GM18517 (cell line): ENCODE data around the gene BRINP2.

Source experiments
- ATAC-seq: cut with Tn5 transposase; IDR thresholded peaks from one replicate; pipeline ENCODE4 v1.9.1; 2021; ENCODE audit warnings: mild to moderate bottlenecking, moderate library complexity; ENCODE audit not compliant: unreplicated experiment

Gene BRINP2

DNA sequence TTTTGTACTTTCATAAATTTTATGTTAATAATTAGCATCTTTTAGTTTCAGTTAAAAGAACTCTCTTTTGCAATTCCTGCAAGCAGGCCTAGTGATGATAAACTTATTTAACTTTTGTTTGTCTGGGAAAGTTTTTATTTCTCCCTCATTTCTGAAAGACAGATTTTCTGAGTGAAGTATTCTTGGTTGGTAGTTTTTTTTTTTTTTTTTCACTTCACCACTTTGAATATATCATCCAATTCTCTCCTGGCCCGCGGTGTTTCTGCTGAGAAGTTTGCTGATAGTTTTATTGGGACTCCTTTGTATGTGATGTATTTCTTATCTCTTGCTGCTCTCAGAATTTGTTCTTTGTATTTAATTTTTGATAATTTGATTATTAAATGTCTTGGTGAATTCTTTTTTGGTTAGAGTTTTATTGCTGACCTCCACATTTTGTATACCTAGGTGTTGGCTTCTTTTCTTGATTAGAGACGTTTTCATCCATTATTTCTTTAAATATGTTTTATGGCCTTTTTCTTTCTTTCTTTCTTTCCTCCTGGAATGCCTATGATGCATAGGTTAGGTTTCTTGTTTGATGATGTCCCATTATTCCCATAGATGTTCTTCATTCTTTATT, 45.9 kb downstream of the BRINP2 start:
- ATAC-seq, result no peak

DNA sequence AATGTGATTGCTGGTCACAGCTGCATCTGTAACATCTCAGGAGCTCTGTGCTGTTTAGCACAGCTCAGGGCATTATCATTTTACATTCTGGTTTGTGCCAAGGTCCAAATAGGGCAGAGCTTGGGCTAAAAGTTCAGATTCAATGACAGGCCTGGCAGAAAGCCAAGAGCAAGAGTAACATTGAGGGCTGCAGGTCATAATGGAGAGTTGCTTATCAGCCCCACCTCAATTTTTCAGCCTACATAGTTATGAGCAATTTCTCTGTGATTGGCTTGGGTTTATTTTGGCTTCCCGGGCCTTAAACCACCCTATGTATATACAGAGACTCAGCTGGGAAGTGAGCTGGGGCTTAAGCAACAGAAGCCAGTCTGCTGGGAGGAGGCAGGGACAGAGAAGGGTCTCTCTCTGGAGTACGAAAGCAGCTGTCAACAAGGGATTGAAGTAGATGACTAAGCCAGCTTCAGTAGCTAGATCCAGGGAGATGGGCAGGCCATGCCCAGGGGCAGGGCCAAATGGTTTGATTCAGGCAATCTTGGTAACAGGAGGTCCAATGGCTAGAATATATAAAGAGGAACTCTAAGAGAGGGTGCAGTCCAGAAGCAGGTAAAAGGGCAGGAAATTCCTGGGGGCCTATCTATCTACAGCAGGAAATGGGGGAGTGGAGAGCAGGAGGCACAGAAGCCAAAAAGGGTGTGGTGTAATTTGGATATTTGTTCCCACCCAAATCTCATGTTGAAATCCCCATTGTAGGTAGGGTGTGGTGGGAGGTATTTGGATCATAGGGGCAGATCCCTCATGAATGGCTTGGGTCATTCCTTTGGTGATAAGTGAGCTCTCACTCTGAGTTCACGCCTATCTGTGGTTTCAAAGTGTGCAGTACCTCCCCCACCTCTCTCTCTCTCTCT, 49.0 kb downstream of the BRINP2 start:
- no peak for ATAC-seq

- ATAC-seq, result no peak
Observed at GRCh38 chr1:177223359-177223758, 52.6 kb downstream of the BRINP2 start.

- no peak for ATAC-seq
Observed at GRCh38 chr1:177227978-177228692, 57.4 kb downstream of the BRINP2 start.

DNA sequence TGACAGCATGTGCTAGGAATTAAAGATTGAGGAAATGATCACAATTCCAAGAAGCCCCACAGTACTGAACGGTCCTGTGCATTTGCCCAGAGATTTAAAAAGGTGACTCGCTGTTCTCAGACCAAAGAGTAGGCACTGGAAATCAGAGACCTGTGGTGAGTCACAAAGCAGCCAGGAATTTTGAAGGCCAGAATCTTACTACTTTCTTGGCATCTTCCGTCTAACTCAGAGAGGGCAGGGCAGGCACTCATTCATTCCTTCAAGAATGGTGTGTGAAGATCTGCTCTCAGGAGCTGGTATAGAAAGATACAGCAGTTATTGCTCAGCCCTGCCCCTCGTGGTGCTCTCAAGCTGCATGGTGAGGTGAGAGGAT, 57.9 kb downstream of the BRINP2 start:
- no peak for ATAC-seq

- ATAC-seq, result no peak
Observed at GRCh38 chr1:177229781-177230180, 59.0 kb downstream of the BRINP2 start.

GRCh38 chr1:177230228-177231016, 59.7 kb downstream of the BRINP2 start:
- no peak for ATAC-seq

DNA sequence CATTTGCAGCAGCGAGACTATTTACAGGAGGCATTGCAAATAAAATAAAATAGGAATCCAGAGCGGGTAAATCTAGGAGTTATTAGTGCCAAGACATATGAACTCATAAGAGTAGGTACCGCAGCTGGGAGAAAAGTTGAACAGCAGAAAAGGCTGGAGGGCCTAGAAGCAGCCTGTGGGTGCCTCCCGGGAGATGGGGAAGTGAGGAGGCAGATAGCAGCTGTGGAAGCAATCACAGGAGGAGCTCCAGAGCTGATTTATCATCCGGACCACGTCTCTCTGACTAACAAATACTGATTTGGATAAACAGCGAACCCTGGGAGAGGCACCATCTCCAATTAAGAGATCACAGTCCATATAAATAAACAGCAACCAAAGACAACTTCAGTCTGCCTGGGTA, 64.6 kb downstream of the BRINP2 start:
- no peak for ATAC-seq

DNA sequence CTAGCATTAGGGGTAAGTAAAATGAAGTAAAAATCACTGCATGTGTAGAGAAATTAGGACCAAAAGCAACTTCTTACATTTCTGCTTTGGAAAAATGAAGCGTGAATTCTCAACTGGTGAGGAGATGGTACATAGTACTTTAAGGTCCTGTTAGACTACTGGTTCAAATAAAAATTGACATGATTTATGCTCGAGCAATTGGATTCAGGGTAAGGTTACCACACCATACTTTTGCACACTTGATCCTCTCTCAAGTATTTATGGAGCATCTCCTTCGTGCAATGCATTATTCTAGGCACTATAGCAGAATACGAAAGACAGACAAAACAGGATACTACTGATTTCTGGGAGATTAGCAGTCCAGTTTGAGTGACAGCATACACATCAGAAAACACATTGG, 66.2 kb downstream of the BRINP2 start:
- ATAC-seq, result no peak

DNA sequence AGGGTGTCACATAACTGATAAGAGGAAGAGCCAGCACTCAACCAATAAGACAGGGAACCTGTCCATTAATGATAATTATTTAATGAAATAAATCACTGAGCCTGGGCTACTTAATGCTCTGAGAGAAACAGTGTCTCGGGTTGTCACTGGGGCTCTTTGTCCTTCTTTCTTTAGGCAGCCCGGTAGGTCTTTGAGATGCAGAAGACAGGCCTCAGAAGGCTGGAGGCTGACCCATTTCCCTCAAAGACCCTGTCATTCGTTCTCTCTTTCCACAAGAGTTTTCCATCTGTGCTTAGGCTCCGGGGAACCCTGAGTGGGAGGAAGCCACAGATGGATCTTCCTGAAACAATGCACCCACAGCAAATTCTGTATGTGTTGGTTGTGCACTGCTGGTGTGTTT, 68.2 kb downstream of the BRINP2 start:
- ATAC-seq, result no peak

DNA sequence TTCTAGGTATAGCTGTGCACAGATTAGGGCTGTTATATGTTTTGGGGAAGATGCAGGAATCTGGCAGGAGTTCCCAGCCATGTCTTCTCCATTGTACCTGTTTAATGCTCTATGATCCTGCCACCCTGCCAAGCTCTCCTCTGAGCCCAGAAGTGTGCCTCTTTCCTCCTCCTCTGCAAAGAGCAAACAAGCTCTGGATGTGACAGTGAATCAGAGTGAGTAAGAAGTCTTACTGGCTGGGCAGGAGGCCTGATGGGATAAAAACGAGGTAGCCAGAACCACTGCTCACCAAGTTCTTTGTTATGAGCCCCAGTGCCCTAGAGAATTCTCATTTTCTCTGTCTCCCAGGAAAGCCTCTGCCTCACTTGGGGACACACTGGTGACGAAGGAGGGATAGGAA, 69.0 kb downstream of the BRINP2 start:
- no peak for ATAC-seq

DNA sequence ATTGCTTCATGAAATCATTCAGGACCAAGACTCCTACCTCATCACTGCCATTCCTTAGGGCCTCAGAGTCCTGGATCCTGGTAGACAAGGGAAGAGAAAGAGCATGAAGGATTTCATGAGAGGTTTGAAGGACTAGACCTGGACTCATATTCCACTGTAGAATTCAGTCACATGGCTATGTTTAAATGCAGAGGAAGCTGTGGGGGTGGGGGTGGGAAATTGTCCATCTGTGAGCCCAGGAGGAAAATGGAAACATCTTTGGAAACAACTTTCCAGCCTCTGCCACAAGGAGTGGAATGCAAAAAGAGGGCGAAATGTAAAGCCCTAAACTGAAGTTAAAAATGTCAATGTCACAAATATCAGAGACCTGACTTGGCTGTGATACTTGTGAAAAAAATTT, 73.0 kb downstream of the BRINP2 start:
- no peak for ATAC-seq

DNA sequence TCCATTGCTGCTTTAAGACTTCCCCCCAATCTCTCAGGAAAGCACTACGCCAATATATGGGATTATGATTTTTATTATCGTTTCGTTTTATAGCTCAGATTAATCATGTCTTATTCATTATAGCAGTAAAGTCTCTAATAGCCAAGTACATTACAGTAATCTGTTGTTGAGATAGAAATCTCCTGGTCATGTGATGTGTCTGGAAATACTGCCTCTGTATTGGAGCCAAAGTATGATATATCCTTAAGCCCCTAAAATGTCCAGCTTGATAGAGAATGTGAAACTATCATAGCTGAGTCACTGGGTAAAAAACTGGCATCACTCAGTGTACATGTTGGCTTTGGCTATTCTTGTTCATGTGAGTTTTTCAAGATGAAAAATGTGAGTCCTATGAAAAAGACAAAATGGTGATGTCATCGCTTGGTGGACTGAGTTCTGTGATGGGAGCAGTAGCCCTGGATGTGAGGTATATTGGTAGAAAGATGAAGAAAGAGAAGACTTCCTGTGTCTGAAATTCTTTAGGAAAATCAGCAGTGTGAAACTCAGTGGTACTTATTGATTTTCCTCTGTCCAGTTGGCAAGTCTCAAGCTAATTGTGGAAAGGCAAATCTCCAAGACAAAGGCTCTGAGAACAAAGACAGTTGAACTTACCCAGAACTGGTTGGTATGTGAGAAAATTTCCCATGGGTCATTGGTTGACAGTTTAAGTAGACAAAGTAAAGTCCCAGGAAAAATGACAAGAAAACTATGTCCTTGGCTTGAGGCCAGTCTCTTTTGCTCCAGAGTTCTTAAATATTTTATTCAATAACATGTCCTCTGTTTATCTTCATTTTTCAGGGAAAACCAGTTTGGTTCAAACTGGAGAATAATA, 76.2 kb downstream of the BRINP2 start:
- no peak for ATAC-seq

- ATAC-seq, result no peak
Observed at GRCh38 chr1:177247623-177248176, 76.9 kb downstream of the BRINP2 start.

DNA sequence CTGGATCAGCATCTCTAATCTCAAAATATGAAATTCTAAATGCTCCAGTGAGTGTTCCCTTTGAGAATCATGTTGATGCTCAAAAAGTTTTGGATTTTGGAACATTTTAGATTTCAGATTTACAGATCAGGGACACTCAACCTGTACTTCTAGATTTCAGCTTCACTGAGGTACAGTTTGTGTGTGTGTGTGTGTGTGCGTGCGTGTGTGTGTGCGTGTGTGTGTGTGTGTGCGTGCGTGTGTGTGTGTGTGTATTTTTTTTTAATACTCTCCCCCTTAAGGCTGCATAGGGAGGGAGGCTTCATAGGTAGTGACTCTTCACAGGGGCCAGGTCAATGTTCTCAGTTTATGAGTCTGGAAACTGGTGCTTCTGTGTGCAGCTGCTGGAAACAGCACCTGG, 77.5 kb downstream of the BRINP2 start:
- no peak for ATAC-seq

GRCh38 chr1:177249231-177249630, 78.5 kb downstream of the BRINP2 start:
- ATAC-seq, result no peak

- no peak for ATAC-seq
Observed at GRCh38 chr1:177252877-177253276, 82.1 kb downstream of the BRINP2 start.

GRCh38 chr1:177255411-177255810, 84.7 kb downstream of the BRINP2 start:
- ATAC-seq, result no peak

DNA sequence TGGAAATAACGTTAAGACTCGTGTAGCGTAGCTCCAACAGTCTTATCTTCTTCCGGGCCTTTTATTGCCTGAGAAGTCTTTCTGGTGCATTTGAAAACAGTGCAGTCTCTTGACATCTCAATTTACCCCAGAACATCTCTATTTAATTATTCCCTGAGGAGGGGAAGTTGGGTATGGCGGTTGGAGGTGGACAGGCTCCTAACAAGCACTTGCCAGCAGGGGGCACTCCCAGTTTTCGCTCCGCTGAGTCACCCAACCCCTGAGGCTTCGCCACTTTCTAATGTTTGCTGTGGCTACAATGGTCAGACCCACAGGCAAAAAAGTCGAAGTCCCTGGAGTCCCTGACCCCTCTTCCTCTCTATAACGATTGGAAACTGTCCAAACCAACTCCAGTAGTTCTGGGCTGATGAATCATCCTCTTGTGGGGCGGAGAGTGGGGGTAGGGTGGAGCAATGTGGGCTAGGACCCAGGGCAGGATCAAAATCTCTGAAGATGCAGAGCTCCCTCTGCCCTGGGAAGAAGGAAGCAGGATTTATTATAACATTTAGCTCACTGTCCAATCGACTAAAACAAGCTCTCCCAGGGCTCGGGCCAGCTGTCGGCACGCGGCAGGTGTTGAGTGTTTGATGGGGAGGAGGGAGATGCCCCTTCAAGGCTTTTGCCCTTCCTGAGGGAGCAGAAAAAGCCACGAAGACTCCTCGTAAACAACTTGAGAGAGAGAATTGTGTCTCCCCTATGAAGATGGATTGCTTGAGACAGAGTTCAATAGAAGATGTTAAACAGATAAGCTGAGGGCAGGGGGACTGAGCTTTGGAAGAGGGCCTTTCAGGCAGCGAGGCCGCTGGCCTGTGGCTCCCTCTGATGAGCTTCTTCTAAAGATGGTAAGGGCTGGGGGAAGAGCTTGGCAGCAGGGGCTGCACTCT, 85.7 kb downstream of the BRINP2 start:
- no peak for ATAC-seq
